CD4-positive, alpha-beta T cell treated with Interleukin-6 at 100 ng/mL for 8 hours (primary cell): ENCODE results near the gene DNMBP.
"Not testable (repeated sequence)": the region's sequence is repeated elsewhere in the genome, so short reads cannot be mapped to it uniquely, and the experiment has no call there.

Experiments used
- DNase-seq: peaks from one replicate; pipeline ENCODE4 v3.0.0-alpha.2; 2020; ENCODE audit warnings: mixed read lengths, low spot score

Gene DNMBP

DNA sequence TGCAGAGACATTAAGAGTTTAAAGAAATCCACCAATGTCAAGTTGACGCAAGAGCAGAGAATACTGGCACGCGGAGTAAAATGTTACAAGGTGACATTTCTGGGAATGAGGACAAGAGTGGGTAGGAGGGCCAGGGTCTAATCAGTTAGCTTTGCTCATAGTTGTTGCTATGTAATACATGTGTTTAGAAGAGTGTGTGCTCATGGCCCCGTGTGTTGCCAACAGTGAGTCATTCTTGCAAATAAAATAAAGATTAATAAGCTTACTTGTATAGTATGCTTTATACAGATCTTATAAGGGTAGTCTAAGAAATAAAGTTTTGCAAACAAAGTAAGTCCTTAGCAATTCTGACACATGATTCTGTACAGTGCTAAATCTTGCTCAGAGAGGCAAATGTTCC lies 64.5 kb downstream of the DNMBP start:
- no peak for DNase-seq

DNA sequence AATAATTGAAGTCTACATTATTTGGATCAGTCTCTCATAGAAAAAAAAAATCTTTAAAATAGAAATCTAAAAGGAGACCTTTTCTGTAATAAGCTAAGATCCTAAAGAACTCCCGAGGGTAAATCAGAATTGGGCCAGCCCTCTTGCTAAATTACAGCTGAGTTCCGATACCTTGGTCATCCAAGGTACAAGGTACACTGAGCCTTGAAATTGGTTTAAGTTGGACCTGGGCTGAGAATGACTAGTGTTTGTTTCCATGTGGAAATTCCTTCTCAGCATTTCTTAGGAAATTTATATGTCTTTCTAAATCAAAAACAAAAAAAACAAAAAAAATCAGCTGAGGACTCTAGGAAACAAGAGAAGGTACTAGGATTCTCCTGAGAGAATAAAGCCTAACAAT lies 64.9 kb downstream of the DNMBP start:
- DNase-seq: no peak

DNA sequence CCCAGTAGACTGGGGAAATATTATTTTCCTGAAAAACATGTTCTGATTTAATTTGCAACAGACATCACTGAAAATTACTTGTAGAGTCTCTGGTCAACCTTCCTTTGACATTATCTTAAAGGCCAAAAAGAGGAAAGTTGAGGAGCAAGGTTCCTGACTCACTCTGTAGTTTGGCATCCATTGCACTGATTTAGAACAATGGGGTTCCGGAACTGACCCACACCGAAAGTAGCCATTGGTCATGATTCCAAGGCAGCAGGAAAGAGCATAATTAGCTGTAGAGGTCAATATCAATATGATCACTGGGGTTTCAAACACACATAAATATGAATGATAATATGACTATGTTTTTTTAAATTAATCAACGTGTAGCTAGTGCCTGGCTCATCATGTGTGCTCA lies 65.8 kb downstream of the DNMBP start:
- no peak for DNase-seq

DNA sequence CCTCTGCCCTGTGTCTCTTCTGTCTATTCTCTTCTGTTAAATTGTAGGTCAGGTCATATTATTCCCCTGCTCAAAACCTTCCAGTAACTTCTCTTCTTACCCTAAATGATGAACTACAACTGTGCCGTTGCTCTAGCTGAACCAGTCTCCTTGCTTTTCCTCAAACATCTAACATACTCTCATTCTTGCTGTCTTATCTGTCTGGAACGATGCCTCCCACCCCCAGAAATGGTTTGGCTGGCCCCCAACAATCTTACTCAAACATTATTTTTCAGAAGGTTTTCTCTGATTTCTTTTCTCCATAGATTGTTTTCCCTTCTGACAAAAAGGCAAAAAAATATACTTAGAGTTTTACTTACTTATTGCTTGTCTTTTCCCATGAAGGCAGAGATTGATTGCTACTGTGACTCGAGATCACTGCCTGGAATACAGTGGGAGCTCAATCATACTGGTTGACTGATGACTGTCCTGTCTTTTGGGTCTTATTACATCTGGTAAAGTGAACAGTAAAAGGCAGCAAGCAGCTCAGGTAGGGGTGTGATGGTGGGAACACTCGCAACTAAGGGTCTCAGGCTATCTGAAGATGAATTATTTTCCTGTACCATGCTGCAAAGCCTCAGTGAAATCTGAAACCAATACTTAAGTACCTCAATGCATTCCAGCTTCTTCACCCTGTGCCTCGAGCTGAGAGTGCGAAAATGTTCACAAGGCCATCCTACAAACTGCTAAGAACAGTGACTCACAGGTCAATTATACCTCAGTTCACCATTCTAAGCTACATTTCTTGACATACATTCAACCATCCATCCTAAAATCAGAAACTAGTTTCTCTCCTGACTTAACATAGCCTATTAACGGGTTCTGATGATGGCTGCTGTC lies 67.6 kb downstream of the DNMBP start:
- DNase-seq: no peak

DNA sequence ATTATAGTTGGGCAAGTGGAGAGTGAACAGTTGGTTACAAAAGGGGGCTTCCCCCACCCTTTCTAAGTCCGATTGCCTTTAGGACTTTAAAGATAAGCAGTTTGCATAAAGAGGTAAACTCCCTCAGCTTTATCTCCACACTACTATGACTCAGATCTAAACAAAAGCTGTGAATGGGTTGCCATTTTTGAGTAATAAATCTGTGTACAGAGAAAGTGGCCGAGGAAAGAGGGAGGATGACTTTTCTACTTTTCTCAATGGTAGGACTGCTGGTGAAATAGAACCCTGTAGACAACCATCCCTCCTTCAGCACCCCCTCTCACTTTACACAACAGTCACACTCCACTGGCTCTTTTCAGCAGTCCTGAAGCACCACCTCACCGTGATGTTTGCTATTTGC lies 71.2 kb downstream of the DNMBP start:
- DNase-seq: no peak

DNA sequence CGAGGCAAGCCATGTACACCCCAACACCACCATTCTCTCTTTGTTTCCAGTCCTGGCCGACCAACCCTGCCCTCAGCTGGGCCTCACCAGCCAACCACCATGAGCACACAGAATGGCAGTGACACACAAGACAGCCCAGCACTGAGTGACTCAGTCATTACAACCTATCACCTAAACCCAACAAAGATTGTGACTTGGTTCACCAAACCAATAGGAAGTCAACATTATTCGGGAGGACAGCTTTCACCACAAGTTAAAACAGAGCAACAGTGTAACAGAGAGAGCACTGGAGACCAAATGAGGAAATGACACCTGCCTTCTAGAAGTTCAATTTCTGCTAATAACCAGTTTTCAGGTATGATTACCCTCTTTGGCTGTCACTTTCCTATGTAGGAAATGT lies 72.1 kb downstream of the DNMBP start:
- no peak for DNase-seq

DNA sequence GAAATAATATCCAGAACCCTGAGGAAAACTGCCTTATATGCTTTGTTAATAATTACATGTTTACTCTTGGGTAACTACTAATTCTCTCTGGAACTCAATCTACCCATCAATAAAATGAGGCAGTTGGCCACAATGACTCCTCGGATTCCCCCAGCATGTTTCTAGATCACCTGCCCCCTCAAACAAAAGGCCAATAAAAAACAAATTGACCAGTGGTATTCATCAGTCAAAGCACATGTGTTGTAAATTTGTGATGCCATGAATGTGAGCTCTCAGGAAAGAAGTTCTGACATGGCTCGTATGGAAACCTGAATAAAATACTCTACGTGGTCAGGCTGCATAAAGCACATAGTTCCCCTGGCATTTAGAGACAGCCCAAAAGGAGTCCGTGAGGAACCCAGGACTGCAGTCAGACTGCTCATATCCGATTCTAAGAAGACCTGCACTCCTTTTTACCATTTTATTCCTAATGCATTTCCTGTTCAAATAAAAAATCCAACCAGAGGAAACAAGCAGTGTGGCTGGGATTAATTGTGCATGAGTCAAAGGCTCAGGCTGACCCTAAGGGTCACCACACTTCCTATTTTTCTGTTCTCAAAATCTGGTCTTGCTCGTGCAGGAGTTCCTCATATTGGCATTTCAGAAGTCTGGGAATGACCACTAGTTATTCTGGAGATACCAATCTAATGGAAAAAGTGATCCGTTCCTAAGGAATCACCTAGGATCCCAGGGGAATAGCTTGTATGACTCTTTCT lies 77.4 kb downstream of the DNMBP start:
- not testable (repeated sequence) for DNase-seq

DNA sequence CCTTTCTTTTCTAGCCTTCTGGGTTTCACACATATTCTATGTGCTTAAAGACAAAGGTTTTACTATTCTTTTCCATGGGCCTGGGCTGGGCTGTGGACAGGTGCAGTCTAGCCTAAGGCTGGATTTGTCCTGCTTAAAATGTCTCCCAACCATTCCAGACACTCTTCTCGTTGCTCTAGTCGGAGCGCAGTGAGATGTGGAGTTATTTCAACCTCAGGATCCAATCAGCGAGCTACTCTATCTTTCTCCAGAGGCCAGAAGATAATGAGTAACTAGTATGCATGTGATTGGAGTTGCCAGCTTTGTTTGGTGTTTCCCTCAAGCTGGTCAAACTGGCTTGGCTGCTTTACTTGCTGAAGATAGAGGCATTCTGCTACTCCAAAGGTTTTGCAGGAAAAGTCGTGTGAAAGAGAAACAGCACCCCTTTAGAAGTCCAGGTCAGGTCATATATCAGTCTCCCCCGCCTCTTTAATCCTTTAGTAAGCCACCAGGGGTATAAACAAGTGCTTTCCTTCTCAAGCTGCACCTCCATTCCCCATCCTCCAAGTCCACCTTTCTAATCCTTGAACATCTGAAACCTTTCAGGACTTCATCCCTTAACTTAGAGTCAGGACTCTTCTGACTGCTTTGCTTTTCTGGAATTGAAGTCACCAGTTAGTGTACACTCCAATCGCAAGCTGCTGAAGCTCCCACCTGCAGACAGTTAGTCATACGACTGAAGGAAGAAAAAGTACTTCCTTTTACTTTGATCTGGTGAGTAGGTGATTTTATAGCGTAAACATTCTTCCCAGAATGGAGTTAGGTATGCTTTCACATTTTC lies 78.8 kb downstream of the DNMBP start:
- DNase-seq: no peak

DNA sequence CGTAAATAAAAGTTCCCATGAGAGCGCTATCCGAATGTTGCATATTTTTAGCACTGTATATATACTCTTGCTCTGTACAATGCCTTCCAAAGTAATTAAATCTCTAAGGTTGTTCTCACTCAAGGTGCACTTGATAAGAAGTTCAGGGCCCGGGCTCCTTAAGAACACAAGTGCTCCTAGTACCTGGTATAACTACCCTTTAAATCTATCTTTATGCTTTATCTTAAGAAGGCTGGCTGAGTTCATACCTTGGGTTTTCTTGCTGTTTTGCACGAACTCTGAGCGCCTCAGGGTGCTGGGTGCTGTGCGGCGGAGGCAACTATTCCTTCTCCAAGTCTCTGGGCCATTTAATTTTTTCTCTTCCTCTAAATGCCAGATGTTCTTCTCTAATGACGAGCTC lies 80.4 kb downstream of the DNMBP start:
- no peak for DNase-seq

DNA sequence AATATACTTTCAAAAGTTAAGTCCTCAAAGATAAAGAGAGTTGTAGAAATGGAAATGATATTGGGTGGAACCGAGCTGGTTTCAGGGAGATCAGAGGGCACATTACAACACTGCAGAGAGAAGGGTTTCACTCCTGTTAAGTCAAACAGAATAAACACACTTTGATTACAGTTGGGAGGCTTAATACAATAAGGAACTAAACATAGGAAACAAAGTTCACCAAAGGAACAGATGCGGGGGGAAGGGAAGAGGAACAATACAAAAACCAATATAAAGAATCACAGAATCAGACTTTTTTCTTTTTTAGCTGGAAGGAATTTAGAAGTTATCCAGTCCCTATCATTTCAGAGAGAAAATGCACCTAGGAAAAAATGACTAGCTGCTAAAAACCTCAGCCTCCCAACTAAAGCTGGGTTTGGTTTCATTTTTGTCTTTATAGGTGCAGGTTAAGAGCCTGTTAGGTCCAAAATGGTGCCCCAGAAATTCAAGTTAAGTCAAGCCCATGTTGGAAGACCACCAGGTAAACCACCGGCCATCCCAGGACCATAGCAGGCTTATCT lies 81.9 kb downstream of the DNMBP start:
- DNase-seq: no peak

DNA sequence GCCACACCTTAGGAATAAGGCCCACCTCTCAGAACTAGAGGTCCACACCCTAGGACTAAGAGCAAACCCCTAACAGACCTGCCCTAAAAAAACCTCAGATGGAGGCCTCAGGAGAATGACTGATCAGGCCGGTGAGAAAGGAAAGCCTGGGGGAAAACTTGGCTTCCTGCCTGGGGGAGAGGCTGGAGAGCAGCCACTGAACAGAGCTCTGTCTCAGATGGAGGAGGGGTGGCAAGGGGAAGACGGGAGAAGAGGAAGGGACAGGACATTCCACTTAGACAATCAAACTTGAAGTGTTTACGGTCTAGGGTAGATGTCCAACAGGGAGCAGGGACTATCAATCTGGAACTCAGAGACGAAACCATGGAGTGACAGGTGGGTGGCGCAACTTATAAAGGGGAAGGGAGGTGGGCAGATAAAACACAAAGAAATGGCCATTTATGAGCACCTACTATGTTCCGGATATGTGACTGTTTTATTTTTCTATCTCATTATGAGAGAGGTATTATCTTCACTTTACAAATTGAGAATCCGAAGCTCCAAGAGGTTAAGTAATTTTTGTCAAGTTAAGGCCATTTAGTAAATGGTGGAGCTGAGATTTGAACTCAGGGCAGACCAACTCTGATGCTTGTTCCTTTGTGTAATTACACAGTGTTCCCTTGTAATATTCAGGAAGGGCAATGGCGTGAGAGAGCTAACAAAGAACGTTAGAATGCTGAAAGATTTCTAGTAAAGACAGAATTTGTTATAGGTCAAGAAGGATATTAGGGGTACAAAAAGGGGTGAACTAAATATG lies 82.6 kb downstream of the DNMBP start:
- no peak for DNase-seq

DNA sequence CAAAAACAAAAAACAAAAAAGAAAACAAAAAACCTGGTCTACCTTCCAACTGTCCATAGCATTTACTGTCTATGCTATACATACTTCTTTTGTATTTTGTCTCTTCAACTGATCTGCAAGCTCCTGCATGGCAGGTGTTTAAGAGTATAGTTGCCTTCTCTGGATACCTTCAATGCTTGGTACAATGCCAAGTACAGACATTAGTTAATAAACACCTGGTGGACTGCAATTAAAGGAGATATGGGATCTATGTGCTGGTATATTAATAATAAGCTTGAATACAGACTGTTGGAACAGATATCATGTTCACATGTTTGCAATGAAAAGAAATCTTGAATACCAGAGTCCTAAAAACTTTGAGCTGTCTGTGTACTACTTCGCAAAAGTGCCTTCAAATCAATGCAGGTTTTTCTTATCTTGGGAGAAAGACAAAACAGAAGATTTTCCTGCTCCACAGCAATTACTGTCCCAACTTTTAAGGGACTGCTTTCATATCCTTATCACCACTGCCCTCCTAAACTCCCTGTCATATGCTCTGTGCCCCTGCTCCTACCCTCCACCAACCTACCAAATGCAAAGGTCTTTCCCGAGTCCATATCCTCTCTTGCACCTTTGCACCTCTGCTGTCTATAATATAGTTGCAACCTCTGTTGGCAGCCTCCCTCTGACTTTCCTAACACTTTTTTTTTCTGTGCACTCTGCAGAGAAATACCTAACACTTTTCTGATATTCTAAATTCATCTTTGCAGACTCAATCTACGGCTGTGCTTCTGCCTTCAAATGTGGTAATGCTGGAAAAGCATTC lies 85.1 kb downstream of the DNMBP start:
- DNase-seq: no peak

DNA sequence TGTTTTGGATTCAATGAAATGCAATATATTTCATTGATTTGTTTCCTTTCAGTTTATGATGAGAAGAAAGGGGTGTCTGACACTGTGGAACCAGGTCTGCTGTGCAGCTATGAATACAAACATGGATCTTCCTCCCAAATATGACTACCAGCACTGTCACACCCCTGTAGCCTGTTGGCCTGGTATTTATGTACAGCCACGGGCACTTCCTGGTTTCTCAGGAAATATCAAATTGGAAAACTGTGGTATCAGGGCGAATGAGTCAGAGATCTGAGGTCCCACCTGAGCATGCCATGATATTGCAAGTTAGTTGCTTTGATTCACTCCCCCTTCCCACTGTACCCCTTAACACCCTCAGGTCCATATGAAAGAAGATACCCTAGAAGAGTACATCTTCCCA lies 87.8 kb downstream of the DNMBP start:
- DNase-seq: no peak

DNA sequence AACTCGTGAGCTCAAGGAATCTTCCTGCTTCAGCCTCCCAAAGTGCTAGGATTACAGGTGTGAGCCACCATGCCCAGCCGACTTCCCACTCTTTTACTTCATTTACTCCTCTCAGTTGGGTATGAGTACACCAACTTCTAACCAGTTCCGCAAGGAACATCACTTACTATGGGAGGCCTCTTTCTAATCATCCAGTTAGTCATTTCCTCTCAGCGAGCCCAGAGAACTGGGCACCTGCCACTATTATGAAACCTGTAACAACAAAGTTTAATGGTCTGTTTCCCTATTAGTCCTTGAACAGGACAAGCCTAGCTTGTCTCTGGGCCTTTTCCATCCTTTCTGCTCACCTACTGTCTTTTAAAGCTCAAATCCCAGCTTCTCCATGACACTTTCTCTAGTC lies 88.8 kb downstream of the DNMBP start:
- DNase-seq: no peak

DNA sequence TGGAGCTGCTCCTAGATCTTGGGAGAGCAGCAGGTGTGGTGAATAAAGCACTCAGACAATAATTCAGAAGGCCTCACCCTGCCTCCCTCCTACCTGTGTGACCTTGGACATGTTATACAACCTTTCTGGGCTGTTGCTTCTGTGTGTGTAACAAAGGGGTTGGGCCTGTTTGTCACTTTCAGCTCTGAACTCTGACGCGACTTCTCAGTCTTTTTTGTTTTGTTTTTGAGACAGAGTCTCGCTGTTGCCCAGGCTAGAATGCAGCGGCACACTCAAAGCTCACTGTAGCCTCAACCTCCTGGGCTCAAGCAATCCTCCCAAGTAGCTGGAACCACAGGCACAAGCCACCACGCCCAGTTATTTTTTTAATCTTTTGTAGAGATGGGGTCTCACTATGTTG lies 89.3 kb downstream of the DNMBP start:
- DNase-seq: no peak

DNA sequence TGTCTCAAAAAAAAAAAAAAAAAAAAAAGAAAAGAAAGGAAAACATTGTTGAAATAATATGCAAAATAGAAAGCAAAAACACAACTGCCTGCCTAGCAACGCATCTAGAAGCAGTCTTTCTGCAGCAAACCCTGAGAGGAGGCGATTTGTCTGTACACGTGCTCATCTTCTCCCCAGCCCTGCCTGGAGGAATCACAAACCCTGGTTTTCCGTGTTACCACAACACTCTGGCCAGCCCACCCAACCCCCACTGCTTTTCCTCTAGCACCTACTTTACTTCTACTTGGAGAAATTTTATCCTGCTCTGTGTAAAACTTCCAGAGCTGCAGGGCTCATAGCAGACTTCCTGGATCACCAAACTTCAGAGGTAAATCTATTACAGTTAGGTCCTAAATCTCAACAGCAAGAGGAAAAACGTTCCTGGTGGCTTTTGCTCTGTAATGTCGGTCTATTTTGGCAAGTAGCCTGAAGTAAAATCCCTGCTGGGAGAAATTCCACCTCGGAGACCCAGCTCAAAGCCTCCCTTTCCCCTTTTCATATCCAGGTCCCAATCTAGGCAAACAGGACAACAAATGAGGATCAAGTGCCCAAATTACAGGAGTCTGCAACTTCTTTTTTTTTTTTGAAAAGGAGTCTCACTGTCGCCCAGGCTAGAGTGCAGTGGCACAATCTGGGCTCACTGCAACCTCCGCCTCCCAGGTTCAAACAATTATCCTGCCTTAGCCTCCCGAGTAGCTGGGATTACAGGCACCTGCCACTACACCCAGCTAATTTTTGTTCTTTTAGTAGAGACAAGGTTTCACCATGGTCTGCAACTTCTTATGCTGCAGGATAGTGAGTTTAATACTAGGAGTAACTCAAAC lies 91.6 kb downstream of the DNMBP start:
- DNase-seq: no peak

DNA sequence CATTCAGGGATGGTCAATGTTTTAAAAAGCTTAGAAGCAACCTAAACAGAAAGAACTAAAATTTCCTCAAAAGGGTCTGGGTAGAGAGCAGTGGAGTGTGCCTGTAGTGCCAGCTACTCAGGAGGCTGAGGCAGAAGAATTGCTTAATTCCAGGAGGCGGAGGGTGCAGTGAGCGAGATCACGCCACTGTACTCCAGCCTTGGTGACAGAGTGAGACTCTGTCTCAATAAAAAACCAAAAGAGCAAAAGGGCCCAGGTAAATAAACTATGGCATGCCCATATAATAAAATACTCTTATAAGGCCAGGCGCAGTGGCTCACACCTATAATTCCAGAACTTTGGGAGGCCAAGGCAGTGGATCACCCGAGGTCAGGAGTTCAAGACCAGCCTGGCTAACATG lies 93.0 kb downstream of the DNMBP start:
- no peak for DNase-seq

DNA sequence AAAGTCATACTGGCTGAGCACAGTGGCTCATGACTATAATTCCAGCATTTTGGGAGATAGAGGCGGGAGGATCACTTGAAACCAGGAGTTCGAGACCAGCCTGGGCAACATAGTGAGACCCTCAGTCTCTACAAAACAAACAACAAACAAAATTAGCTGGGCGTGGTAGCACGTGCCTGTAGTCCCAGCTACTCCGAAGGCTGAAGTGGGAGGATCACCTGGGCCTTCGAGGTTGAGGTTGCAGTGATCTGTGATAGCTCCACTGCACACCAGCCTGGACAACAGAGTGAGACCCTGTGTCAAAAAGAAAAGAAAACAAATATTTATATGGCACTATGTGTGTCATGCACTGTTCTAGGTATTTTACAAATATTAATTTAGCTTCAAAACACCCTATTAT lies 94.3 kb downstream of the DNMBP start:
- DNase-seq: no peak

DNA sequence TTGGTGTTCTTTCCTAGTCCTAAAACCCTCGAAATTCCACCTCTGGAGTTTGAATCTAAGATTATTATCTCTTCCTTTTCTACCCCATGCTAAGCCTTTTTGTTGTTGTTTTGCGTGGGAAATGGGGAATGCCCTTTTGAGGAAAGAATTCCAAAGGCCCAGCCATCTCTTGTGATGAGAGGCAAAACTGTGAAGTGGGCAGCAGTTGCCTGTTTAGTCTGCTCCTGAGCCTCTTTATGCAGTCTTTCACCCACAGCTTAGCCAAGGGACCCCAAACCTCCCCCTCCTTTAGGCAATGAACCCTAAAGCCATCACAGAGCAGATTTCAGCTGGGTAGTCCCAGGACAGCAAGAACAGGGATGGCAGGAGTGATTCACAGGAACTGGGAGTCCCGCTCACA lies 95.5 kb downstream of the DNMBP start:
- no peak for DNase-seq

DNA sequence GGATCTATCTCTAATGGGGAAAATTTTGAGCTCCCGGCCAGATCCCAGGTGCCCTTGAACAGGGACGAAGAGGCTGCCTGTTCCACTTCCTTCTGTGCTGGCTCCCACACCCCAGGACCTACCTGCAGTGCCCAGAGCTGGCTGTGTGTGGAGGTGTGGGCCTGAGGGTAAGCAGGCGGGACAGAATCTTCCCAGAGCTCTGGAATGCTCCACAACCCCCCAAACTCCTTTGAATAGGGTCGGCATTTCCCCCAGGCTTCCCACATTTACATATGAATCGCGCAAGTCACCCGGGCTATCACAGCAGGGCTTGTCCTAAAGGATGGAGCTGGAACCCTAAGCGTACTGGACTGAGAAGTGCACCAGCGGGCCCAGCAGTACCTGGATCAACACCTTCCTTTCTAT lies 95.9 kb downstream of the DNMBP start:
- DNase-seq: no peak
